HG02798 (cell line): ENCODE results near the gene NECAP2.

Source experiments
- ATAC-seq: cut with Tn5 transposase; IDR thresholded peaks from one replicate; pipeline ENCODE4 v1.9.1; 2021; ENCODE audit warnings: mild to moderate bottlenecking; ENCODE audit not compliant: unreplicated experiment, poor library complexity

Gene NECAP2

DNA sequence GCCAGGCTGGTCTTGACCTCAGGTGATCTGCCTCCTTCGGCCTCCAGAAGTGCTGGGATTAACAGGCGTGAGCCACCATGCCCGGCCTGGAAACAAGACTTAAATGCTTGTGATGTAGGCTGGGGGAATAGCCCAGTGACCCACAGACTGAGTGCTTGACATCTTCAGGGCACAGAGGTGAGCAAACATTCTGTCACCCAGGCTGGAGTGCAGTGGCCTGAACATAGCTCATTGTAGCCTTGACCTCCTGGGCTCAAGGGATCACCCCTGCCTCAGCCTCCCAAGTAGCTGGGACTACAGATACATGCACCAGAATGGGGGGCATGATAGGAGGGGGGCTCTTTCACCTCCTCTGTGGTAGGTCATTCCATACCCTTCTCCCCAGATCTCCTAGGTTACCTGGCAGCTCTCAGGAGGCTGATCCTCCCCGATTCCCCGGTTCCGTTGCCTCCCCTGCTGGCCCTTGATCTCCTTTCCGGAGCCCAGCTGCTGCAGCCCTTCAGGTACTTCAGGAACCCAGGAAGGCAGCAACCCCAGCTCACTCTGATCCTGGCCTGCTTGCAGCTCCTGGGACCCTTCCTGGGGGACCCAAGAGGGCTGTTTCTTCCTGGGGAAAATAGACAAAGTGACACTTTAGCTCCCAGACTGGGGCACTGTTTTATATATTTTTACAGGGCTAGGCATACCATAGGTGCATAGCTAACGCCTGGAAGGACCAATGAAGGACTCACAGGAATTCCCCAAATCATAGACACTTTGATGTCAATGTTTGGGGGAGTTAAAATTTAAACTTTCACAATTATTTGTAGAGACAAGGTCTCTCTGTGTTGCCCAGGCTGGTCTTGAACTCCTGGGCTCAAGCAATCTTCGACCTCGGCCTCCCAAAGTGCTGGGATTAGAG is 15.1 kb upstream of the NECAP2 start:
- ATAC-seq = no peak

DNA sequence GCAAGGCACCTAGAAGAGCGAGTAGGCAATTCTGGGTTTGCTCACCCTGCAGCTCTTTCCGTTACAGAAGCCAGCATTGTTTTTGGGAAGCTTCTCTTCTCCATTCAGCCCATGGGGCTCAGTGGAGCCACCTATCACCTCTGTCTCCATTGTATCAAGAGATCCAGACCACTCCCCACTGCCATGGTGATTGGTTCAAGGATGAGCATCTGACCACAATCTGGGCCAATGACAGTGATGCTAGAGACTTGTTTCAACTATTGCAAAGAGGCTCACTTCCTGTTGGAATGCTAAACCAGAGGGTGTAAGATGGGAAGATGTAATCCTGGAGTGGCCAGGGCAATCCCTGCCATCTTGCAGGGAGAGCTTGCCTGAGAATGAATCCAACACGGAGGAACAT is 9.9 kb upstream of the NECAP2 start:
- no peak for ATAC-seq

DNA sequence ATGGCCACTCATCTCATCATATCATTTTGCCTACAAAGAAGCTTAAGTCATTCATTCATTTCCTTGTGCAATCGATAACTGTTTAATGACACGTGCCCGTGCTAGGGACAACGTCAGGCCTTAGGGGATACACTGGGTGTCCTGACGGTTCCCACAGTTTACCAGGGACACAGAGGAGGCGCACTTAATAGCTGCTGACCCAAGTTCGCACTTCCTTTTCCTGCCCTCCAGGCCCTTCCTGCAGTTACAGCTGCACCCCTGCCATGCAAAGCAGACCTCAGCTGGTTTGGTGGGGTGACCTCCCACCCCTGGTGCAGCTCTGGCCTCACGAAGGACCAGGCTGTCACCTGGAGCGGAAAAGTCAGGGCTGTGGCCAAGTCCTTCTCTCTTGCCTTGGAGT is 7.5 kb upstream of the NECAP2 start:
- ATAC-seq = no peak

GRCh38 chr1:16434007-16434406 is 6.5 kb upstream of the NECAP2 start:
- no peak for ATAC-seq

GRCh38 chr1:16434501-16434900 is 6.0 kb upstream of the NECAP2 start:
- no peak for ATAC-seq

GRCh38 chr1:16436946-16437474 is 3.5 kb upstream of the NECAP2 start, which contains the start of gene SPATA21:
Gene SPATA21, minus strand, starts transcription at chr1:16437424. Its CDS starts 6,053 bp downstream, at chr1:16431371.
- no peak for ATAC-seq

DNA sequence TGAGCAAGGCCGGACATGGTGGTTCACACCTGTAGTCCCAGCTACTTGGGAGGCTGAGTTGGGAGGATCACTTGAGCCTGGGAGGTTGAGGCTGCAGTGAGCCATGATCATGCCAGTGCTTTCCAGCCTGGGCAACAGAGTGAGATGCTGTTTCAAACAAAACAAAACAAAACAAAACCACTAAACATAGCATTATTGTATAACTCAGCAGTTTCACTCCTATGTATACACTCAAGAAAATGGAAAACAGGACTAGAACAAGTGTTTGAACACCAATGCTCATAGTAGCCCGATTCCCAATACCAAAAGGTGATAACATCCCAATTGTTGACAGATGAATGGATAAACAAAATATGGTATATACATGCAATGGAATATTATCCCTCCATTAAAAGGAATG is 2.0 kb upstream of the NECAP2 start:
- ATAC-seq = no peak

DNA sequence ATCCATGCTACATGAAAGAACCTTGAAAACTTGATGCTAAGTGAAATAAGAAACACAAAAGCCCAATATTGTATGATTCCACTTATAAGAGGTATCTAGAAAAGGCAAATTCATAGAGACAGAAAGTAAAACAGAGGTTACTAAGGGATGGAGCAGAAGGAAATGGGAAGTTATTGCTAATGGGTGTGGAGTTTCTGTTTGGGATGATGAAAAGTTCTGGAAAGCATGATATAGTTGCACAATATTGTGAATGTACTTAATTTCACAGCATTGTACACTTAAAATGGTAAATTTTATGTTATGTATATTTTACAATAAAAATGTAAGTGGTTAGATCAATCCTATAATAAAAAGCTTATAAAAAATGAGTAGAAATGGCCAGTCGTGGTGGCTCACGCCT is 1.6 kb upstream of the NECAP2 start:
- ATAC-seq = no peak

GRCh38 chr1:16440131-16440469 is 424 bp upstream of the NECAP2 start:
- ATAC-seq = no peak

- ATAC-seq = no peak
Measured at GRCh38 chr1:16441282-16441665, 750 bp downstream of the NECAP2 start.

- no peak for ATAC-seq
Measured at GRCh38 chr1:16442265-16442664, 1.7 kb downstream of the NECAP2 start.

DNA sequence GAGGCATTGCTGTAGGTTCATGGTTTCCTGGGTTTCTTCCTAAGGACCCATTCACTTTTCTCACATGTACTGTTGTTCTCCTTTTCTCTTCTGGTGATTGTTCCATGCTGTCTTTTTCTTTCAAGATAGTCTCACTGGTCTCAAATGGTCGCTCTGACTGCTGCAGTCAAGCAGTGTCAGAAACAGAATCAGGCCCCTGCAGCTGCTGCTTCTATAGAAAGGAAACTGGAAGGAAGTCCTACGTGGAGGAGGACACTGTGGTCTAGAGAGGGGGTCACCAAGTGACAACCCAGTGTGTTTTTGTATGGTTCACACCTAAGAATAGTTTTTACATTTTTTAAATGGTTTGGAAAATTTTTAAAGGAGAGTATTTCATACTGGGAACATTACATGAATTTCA is 2.4 kb downstream of the NECAP2 start:
- ATAC-seq = no peak

GRCh38 chr1:16443975-16444770 is 3.6 kb downstream of the NECAP2 start:
- ATAC-seq = no peak

DNA sequence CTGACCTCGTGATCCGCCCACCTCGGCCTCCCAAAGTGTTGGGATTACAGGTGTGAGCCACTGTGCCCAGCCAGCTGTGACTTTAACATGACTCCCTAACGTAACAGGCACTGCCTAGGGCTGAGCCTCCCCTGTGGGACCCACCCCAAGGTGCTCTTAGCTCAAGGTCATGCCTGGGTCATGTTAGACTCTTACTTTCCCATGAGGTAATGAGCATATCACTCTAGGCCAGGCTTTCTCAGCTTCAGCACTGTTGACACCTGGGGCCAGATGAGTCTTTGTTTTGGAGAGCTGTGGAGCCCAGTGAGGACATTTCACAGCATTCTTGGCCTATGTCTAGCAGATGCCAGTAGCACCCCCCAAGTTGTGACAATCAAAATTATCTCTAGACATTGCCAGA is 4.5 kb downstream of the NECAP2 start:
- ATAC-seq = no peak

- no peak for ATAC-seq
Measured at GRCh38 chr1:16446116-16446515, 5.6 kb downstream of the NECAP2 start.

GRCh38 chr1:16447641-16448040 is 7.1 kb downstream of the NECAP2 start:
- ATAC-seq = no peak

DNA sequence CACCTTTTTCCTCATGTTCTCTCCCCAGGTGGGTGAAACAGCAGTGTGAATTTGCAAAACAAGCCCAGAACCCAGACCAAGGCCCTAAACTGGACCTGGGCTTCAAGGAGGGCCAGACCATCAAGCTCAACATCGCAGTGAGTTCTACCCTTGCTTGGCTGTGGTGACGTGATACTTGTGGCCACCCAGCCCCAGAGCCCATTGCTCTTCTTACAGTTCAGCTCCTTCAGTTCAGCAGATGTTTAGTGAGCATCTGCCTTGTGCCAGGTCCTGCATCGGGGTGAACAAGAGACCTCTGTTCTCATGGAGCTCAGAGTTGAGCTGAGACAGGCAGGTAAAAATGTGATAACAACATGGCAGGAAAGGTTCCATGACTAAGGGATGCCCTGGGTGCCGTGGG is 8.5 kb downstream of the NECAP2 start:
- ATAC-seq = no peak

DNA sequence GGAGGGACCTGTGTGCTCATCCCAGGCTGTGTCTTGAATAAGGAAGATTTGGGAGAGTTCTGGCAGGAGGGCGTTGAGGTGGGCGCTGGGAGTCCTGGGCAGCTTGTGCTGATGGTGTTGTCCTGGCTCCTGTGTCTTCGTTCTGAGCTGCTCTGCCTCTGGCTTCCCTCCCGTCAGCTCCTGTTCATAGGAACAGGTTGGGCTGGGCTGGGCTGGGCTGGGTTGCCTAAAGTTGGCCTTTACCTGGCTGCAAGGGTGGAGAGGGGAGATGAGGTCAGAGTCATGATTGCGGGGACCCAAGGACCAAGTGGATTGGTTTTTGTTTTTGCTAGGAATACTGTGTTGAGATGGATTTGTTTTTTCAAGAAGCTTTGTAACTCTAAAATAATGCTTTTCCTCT is 9.1 kb downstream of the NECAP2 start:
- no peak for ATAC-seq

GRCh38 chr1:16450863-16451481 is 10.4 kb downstream of the NECAP2 start:
- ATAC-seq = no peak

GRCh38 chr1:16451841-16452528 is 11.5 kb downstream of the NECAP2 start:
- ATAC-seq = no peak
